D721Med (cell line): ENCODE results near the gene CDC42EP3.

Source experiments
- DNase-seq: peaks from one replicate; pipeline ENCODE4 v3.0.0; 2011; ENCODE audit warnings: low spot score; ENCODE audit not compliant: insufficient read length
- FAIRE-seq: peaks from 2 replicates; lab custom pipeline; 2011; peaks lifted over from hg19 to GRCh38; lab: Jason Lieb, UNC
- CTCF ChIP-seq: IDR thresholded peaks from 2 replicates; pipeline ENCODE4 v1.5.1; 2012; ENCODE audit warnings: mild to moderate bottlenecking, control low read depth; ENCODE audit not compliant: insufficient read depth; ENCODE audit errors: missing control alignments

CDC42EP3 gene

GRCh38 chr2:37631698-37632097 is 39.7 kb downstream of the CDC42EP3 start:
- no peak for DNase-seq
- TF ChIP-seq CTCF = no peak
- FAIRE-seq = no peak

GRCh38 chr2:37631292-37631691 is 40.1 kb downstream of the CDC42EP3 start:
- TF ChIP-seq CTCF = no peak
- no peak for DNase-seq
- FAIRE-seq = no peak

- FAIRE-seq (no peak), DNase-seq (no peak)
- TF ChIP-seq CTCF = no peak
Observed at GRCh38 chr2:37630776-37631175, 40.7 kb downstream of the CDC42EP3 start.

- FAIRE-seq (no peak), DNase-seq (no peak)
- no peak for TF ChIP-seq CTCF
Observed at GRCh38 chr2:37630301-37630700, 41.1 kb downstream of the CDC42EP3 start.

- no peak for FAIRE-seq
- no peak for TF ChIP-seq CTCF
- no peak for DNase-seq
Observed at GRCh38 chr2:37629529-37629928, 41.9 kb downstream of the CDC42EP3 start.

GRCh38 chr2:37627710-37628109 is 43.7 kb downstream of the CDC42EP3 start:
- no peak for TF ChIP-seq CTCF
- FAIRE-seq (no peak), DNase-seq (no peak)

- no peak for TF ChIP-seq CTCF
- DNase-seq (no peak), FAIRE-seq (no peak)
Observed at GRCh38 chr2:37625796-37626571, 45.5 kb downstream of the CDC42EP3 start.
